ENCODE data around the gene ZSWIM9. TPM values are rescaled to one million over a fixed set of nuclear protein-coding genes. Genes with fewer than 3 reads are reported as not detected.

Gene ZSWIM9
- total RNA-seq, 1 donor from 2014 or later, result 5.4 TPM

GRCh38 chr19:48244281-48244680 lies 73.8 kb downstream of the ZSWIM9 start:
- no peak for TF ChIP-seq POLR2A (IDR thresholded peaks at IDR 0.05)
- TF ChIP-seq CTCF (IDR thresholded peaks at IDR 0.05), result no peak
- no peak for TF ChIP-seq POLR2AphosphoS5 (IDR thresholded peaks at IDR 0.05; ENCODE audit: insufficient read depth in 1 of 2, low read depth in 1 of 2)
- H3K4me3 ChIP-seq, result no peak overlapping the region
- H3K36me3 ChIP-seq, result peaks cover 0 to 29% of the 10 kb centered on the region in 2 donors
- H3K27ac ChIP-seq, result no peak overlapping the region
- no peaks in the 10 kb centered on the region for H3K27me3 ChIP-seq
- DNase-seq (ENCODE audit: extremely low spot score in 2 of 2), result no peak
- intact Hi-C loops (cut with DNase I), result no loop called here
- no peaks in the 10 kb centered on the region for H3K9me3 ChIP-seq
- H3K4me1 ChIP-seq, result no peaks in the 10 kb centered on the region

GRCh38 chr19:48246101-48246500 lies 75.6 kb downstream of the ZSWIM9 start:
- DNase-seq (ENCODE audit: extremely low spot score in 2 of 2), result no peak
- Histone ChIP-seq H3K9me3 (no peaks in the 10 kb centered on the region), H3K36me3 (peaks cover 0 to 19% of the 10 kb centered on the region in 2 donors), H3K4me3 (no peak overlapping the region), H3K4me1 (peaks cover 10% of the 10 kb centered on the region), H3K27me3 (no peaks in the 10 kb centered on the region), H3K27ac (no peak overlapping the region)
- TF ChIP-seq CTCF (IDR thresholded peaks at IDR 0.05), result no peak
- no peak for TF ChIP-seq POLR2A (IDR thresholded peaks at IDR 0.05)
- no peak for TF ChIP-seq POLR2AphosphoS5 (IDR thresholded peaks at IDR 0.05; ENCODE audit: insufficient read depth in 1 of 2, low read depth in 1 of 2)
- intact Hi-C loops (cut with DNase I), result no loop called here

- intact Hi-C loops (cut with DNase I), result no loop called here
- H3K4me1 ChIP-seq, result peaks cover 10% of the 10 kb centered on the region
These were observed 76.7 kb downstream of the ZSWIM9 start for GRCh38 chr19:48247212-48247611.

More at GRCh38 chr19:48247212-48247611, 76.7 kb downstream of the ZSWIM9 start:
- Histone ChIP-seq H3K4me3 (no peak overlapping the region), H3K27ac (no peak overlapping the region), H3K9me3 (no peaks in the 10 kb centered on the region), H3K27me3 (no peaks in the 10 kb centered on the region), H3K36me3 (peaks cover 0 to 17% of the 10 kb centered on the region in 2 donors)
- TF ChIP-seq POLR2AphosphoS5 (IDR thresholded peaks at IDR 0.05; ENCODE audit: insufficient read depth in 1 of 2, low read depth in 1 of 2), result no peak
- TF ChIP-seq POLR2A (IDR thresholded peaks at IDR 0.05), result no peak
- no peak for TF ChIP-seq CTCF (IDR thresholded peaks at IDR 0.05)
- DNase-seq (ENCODE audit: extremely low spot score in 2 of 2), result no peak

Other genes with a start within 250 kb of the ZSWIM9 start
- not detected for gene BSPH1, start 178.5 kb upstream of the ZSWIM9 start, total RNA-seq
- gene ELSPBP1, start 176.0 kb upstream of the ZSWIM9 start, total RNA-seq, result not detected
- not detected for gene CABP5, start 126.6 kb upstream of the ZSWIM9 start, total RNA-seq
- 7.1 TPM for gene PLA2G4C, start 59.9 kb upstream of the ZSWIM9 start, total RNA-seq
- gene LIG1, start 336 bp upstream of the ZSWIM9 start, total RNA-seq, result 10.8 TPM
- gene CARD8, start 85.2 kb downstream of the ZSWIM9 start, total RNA-seq, result 31.9 TPM
- not detected for gene ZNF114, start 99.4 kb downstream of the ZSWIM9 start, total RNA-seq
- 55.2 TPM for gene EMP3, start 154.9 kb downstream of the ZSWIM9 start, total RNA-seq
- 3.2 TPM for gene TMEM143, start 193.3 kb downstream of the ZSWIM9 start, total RNA-seq
- gene SYNGR4, start 193.7 kb downstream of the ZSWIM9 start, total RNA-seq, result not detected
- 90.8 TPM for gene KDELR1, start 220.9 kb downstream of the ZSWIM9 start, total RNA-seq
- gene GRIN2D, start 223.0 kb downstream of the ZSWIM9 start, total RNA-seq, result not detected

All from vagina (tissue), 2 donors.